Activated CD4-positive, alpha-beta T cell treated with anti-CD3 and anti-CD28 coated beads for 4 hours (primary cell): ENCODE measurements around the gene ARHGAP10.

Source experiments
- DNase-seq, 2 donors: peaks; one replicate each; pipeline ENCODE4 v3.0.0-alpha.2; 2020

Gene ARHGAP10

GRCh38 chr4:147733716-147734344 lies 1.9 kb downstream of the ARHGAP10 start:
- DNase-seq, result no peak

- no peak for DNase-seq
Measured at GRCh38 chr4:147734496-147734895, 2.6 kb downstream of the ARHGAP10 start.

- no peak for DNase-seq
Measured at GRCh38 chr4:147735413-147736301, 3.8 kb downstream of the ARHGAP10 start.

- DNase-seq, result no peak
Measured at GRCh38 chr4:147736458-147736857, 4.6 kb downstream of the ARHGAP10 start.

GRCh38 chr4:147737623-147738022 lies 5.7 kb downstream of the ARHGAP10 start:
- no peak for DNase-seq

- no peak for DNase-seq
Measured at GRCh38 chr4:147739239-147739823, 7.4 kb downstream of the ARHGAP10 start.

GRCh38 chr4:147740176-147740575 lies 8.3 kb downstream of the ARHGAP10 start:
- no peak for DNase-seq

GRCh38 chr4:147741190-147741788 lies 9.4 kb downstream of the ARHGAP10 start:
- no peak for DNase-seq

GRCh38 chr4:147747787-147748454 lies 16.0 kb downstream of the ARHGAP10 start:
- DNase-seq, result no peak

GRCh38 chr4:147749811-147750321 lies 18.0 kb downstream of the ARHGAP10 start:
- no peak for DNase-seq

GRCh38 chr4:147753047-147753446 lies 21.2 kb downstream of the ARHGAP10 start:
- no peak for DNase-seq

GRCh38 chr4:147754037-147754445 lies 22.2 kb downstream of the ARHGAP10 start:
- DNase-seq, result no peak

- DNase-seq, result no peak
Measured at GRCh38 chr4:147755561-147756295, 23.8 kb downstream of the ARHGAP10 start.

GRCh38 chr4:147756417-147756816 lies 24.5 kb downstream of the ARHGAP10 start:
- DNase-seq, result no peak

- DNase-seq, result no peak
Measured at GRCh38 chr4:147760176-147760575, 28.3 kb downstream of the ARHGAP10 start.

- DNase-seq, result no peak
Measured at GRCh38 chr4:147760695-147761094, 28.8 kb downstream of the ARHGAP10 start.

GRCh38 chr4:147761218-147761883 lies 29.5 kb downstream of the ARHGAP10 start:
- no peak for DNase-seq

GRCh38 chr4:147764337-147764736 lies 32.4 kb downstream of the ARHGAP10 start:
- DNase-seq, result no peak

- DNase-seq, result no peak
Measured at GRCh38 chr4:147765121-147765529, 33.2 kb downstream of the ARHGAP10 start.

GRCh38 chr4:147768113-147768512 lies 36.2 kb downstream of the ARHGAP10 start:
- no peak for DNase-seq

- no peak for DNase-seq
Measured at GRCh38 chr4:147769386-147769785, 37.5 kb downstream of the ARHGAP10 start.
